GM18498 (cell line): ENCODE results near the gene RBMS3.
"Not testable (repeated sequence)": the region's sequence is repeated elsewhere in the genome, so short reads cannot be mapped to it uniquely, and the experiment has no call there.

Experiments
- ATAC-seq: cut with Tn5 transposase; IDR thresholded peaks from one replicate; pipeline ENCODE4 v1.9.1; 2021; ENCODE audit warnings: mild to moderate bottlenecking, moderate library complexity; ENCODE audit not compliant: unreplicated experiment

Gene RBMS3

DNA sequence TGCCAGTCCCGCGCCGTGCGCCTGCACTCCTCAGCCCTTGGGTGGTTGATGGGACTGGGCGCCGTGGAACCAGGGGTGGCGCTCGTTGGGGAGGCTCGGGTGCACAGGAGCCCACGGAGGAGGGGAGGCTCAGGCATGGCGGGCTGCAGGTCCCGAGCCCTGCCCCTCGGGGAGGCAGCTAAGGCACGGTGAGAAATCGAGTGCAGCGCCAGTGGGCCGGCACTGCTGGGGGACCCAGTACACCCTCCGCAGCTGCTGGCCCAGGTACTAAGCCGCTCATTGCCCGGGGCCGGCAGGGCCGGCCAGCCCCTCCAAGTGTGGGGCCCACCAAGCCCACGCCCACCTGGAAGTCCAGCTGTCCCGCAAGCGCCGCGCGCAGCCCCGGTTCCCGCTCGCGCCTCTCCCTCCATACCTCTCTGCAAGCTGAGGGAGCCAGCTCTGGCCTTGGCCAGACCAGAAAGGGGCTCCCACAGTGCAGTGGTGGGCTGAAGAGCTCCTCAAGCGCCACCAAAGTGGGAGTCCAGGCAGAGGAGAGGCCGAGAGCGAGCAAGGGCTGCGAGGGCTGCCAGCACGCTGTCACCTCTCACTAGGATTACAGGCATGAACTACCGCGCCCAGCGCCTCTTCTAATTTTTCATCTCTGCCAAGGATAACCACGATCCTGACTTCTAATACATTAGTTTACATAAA lies 192.8 kb downstream of the RBMS3 start:
- ATAC-seq = not testable (repeated sequence)

DNA sequence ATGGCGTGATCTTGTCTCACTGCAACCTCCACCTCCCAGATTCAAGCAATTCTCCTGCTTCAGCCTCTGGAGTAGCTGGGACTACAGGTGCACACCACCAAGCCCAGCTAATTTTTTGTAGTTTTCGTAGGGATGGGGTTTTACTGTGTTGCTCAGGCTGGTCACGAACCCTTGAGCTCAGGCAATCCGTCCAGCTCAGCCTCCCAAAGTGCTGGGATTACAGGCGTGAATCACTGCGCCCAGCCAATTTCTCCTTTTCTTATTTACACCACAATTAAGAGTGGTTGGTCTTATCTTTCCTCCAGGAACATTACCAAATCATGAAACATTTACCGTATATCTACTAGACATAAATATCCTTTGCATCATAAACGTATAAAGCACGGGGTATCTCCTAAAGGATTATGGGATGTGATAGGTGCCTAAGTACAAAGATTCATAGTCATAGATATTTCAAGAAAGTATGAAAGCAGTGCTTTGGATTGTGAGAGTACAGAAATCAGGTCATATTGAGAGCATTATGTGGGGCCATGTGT lies 194.5 kb downstream of the RBMS3 start:
- ATAC-seq = no peak

DNA sequence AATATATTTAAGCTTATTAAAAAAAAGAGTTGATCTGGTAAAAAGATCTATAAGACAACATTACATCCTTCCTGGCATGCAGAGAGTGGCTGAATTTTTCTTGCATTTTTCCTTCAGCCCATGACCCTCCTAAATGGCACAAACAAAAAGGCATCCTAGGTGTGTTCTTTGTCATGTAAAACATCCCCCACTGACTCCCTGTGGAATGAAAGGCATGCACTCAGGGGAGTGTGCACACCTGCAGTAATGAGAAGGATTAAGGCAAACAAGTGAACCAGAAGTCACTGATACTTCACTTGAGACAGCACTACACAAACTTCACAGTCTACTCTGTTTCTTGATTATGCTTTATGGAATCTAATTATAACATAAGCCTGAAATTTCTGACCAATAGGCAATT lies 195.0 kb downstream of the RBMS3 start:
- no peak for ATAC-seq

DNA sequence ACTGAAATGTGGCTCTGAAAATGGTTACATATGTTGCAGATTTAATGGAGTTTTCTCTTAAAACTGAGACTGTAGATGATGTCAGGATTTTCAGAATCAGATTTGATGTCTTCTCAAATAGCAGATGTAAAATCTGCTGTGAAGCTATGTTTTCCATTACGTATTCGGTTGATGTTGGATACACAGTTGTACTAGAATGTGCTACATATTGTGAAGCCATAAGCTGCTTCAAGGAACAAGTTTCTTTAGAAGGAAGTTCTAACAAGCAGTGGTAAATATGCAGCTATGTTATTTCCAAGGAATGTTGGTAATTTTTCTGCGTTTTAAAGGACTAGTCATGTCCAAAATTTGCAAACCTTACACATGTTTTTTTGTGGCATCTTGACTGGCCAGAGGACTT lies 197.7 kb downstream of the RBMS3 start:
- no peak for ATAC-seq

DNA sequence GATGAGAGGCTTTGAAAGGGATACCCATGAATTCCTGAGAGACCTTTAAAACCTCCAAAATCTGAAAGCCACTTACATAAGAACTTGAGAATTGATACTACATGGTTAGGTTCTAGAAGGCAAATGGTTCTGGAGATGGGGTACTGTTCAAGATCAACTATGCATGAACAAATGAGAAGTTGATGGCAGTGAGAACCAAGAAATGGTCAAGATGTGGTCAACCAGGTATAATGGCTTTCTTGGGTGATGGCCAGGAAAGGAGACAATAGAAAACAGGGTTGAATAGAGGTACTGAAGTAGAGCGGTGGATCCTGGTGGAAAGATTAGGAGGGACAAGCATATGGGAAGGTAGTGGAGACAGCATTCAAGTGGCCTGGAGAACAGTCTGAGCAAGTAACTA lies 200.4 kb downstream of the RBMS3 start:
- no peak for ATAC-seq

DNA sequence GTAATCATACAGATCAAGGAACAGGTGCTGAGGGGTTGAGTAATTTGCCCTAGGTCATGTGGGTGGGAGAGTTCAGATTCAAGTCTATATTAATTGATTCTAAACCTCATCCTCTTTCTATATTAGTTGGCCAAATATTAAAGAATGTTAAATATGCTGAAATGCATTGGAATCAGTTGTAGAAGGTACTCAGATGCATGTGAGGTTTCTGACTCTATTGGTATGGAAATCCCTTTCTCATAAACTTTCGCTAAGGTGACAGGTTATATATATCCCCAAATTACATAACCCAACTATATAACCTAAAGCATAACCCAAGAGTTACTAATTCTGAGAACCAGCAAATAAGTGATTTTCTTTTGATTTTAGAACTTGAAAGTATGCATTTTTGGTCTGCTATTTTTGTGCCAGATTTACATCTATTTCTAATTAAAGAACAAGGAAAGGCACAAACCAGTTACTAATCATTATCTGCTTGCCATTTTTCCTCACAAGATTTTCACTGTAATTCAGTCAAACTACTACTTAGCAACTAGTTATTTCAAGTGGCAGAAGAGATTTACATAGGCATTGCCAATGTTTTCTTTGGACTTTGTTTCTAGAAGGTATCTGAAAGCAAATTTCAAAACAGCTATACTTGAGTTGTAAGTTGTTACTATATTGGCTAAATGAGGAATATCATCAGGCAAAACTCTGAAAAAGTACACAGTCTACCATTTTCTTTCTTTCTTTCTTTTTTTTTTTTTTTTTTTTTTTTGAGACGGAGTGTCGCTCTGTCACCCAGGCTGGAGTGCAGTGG lies 201.3 kb downstream of the RBMS3 start:
- ATAC-seq = no peak

GRCh38 chr3:29484633-29485032 lies 203.8 kb downstream of the RBMS3 start:
- ATAC-seq = no peak

DNA sequence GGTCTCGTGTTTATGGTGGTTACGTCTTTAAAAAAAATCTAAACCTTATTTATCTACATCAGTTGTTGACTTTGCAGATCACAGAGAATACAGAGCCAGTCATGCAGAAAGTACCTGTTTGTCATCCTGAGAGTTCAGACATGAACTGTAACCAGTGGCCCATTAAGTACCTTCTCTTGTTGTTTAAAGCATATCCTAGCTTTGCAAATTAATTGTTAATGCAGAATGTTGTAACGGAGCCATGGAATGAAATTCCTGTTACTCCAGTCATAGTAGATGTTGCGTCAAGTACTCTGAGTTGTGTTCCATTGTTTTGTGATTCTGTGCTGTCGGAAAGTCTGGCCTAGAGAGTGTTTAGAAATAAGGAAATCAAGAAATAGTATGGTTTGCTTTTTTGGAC lies 205.2 kb downstream of the RBMS3 start:
- ATAC-seq = no peak

- ATAC-seq = no peak
Measured at GRCh38 chr3:29486917-29487316, 206.0 kb downstream of the RBMS3 start.

GRCh38 chr3:29488922-29489321 lies 208.1 kb downstream of the RBMS3 start:
- no peak for ATAC-seq

DNA sequence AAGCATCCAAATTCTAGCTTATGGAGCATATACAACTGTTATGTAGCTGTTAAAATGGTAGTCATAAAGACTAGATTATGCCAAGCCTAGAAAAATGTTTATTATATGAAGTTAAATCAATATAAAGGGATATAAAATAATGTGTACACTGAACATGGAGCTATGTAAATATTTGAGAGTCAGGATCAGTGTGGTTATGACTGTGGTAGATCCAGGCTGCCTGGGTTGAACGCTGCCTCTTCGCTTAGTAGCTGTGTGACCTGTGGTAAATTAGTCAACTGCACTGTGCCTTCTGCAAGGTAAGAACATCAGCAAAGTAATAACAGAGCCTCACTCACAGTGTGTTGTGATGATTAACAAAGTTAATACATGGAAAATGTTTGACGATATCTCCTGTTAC lies 212.2 kb downstream of the RBMS3 start:
- ATAC-seq = no peak

DNA sequence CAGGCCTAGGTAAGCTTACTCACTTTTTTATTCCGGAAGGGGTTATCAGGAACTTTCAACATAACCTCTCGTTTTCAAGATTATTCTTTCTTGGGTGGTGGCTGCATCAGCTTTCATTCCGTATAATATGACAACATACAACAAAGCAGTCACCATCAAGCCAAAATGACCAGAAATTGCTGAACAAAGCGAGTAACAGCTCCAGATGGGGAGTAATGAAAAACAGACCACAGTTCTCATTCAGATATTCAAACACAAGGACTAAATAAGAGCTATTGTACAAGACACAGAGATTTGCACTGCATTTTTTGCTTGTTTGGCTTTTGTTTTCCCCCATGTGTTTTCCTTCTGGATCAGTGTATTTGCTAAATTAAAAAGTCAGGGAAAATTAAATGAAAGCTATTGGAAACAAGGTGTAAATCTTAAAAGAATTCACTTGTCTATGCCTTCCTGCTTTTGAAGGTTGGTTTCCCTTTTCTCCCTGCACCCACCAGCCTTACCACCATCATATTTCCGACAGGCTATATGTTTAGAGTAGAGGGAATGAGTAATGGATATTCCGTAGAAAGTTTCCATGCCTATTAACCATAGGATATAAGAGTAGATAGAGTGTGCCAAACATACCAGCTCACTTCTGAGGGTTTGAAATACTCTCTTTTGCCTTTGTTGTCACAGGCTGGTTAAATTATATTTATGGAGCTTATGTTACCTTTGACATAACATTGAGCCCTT lies 213.6 kb downstream of the RBMS3 start:
- ATAC-seq = no peak

DNA sequence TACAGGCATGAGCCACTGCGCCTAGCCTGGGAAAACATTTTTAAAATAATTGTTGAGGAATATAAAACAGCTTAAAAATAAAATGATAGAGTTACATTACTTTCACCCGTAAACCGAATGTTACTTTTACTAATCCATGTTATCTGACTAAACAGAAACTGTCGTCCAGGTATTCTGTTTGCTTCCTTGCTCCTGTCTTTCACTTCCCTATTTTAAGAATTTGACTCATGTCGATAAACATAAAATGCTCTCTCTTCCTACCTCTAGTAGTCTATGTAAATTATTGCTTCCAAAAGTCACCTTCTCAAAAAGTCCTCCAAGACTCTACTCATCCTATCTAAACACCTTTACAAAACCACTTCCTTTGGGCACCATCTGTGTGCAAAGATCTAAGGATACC lies 216.4 kb downstream of the RBMS3 start:
- ATAC-seq = no peak

DNA sequence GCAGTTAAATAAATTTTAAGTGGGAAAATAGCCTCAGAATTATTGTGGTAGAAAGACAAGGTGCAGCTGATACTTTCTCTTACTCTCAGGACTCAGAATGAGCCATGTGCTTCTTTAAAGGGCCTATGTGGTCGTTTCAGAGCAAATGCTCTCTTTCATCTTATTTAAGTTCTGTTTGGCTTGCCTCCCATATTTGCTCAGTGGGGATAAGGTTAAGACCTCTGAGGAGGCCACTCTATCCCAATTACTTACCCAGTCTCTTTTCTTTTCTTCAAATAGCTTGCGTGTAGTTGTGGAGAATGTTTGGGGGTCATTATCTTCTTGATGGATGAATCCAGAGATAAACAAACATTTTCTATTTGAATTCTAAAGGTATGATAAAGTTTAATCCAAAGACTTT lies 221.9 kb downstream of the RBMS3 start:
- no peak for ATAC-seq

- ATAC-seq = no peak
Measured at GRCh38 chr3:29503314-29503713, 222.4 kb downstream of the RBMS3 start.

DNA sequence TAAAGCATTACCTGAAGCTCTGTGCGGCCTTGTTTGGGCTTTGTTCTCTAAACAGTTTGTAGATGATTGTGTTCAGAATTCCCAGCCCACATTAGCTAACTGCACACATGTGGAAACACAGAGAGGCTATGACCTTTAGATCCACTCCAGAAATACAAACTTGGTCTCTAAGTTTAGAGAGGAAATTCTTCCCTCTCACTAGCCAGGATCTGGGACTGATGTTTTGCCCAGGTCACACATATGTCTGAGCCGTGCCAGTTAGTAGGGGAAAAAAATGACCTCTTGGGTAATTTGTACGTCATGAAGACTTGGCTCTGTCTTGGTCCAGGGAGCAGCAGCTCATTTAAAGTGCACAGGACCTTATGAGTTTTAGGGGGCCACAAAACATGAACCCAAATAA lies 223.1 kb downstream of the RBMS3 start:
- no peak for ATAC-seq

GRCh38 chr3:29506502-29506901 lies 225.6 kb downstream of the RBMS3 start:
- ATAC-seq = no peak

GRCh38 chr3:29511701-29512100 lies 230.8 kb downstream of the RBMS3 start:
- no peak for ATAC-seq

DNA sequence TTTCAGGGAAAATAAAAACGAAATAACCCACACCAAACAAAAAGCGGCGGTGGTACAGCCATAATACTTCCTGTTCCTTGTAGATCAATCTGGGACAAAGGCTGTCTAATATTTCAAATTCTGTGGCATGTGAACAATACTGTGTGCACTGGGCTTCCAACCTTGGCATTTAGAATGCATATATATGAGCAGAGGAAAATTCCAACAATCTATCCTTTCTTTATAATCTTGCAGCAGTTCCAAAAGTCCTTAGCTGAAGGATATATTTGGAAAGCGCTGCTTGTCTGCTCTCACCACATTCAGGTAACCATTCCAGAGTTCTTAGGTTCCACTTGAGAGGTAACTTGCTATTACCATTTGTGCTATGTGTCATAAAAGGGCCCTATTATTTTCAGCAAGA lies 231.8 kb downstream of the RBMS3 start:
- no peak for ATAC-seq

DNA sequence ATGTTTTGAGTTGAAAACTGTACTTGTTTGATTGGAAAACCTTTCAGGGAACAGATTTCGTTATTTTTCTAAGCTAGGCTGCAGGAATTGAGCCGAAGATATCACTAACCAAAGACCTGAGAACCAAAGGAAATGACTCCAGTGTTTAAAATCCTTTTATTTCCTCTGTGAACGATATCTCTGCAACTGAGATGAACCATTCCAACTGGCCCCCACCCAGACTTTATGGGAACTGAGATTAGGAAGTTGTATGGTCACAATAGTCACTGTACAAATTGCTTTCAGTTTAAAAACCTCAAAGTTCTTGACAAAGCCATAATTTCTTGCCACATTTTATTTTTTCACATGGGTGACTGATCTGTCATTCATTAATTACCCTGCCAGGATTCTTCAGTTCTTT lies 232.4 kb downstream of the RBMS3 start:
- ATAC-seq = no peak

DNA sequence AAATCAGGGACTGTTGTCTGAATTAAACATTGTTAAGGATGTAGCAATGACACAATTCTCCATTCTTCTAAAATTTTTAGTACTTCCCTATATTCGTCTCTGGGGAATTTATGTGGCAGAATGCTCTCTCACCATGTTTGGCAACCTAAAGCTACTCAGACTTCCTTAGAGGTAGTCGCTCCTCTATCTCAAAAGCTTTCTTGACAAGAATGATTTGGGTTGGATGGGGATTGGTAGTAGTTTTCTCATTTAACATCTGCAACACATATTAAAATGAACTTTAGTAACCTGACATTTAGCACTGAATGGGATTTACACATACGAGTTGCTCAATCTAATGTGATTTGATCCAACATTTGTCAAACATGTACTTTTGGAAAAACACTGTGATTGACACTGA lies 233.3 kb downstream of the RBMS3 start:
- ATAC-seq = no peak

GRCh38 chr3:29514912-29515311 lies 234.0 kb downstream of the RBMS3 start:
- ATAC-seq = no peak
